Measurements from ENCODE around the gene TFAP2E.

TFAP2E gene

DNA sequence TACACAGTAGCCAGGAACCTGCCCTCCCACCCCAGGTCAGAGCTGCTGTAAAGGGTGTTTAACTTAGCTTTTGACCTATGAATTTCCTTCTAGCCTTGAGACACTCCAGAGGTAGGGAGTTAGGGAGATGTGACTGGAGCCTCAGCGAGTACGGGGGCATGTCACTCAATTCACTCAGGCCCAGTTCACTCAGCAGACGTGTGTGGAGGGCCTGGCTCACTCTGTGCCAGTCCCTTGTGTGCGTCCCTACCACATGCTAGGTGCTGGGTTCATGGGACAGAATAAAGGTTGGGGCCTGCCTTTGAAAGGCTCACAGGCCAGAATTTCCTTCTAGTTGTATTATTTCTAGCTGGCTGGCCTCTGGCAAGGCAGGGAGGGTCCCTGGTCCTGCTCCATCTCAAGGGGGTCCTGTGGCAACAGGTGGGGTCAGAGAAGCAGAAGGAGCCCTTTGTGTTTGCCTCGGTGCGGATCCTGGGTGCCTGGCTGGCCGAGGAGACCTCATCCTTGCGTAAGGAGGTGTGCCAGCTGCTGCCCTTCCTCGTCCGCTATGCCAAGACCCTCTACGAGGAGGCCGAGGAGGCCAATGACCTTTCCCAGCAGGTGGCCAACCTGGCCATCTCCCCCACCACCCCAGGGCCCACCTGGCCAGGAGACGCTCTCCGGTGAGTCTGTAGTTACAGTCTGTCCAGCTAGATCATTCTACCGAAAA lies 11.0 kb upstream of the TFAP2E start:
- Histone ChIP-seq H3K4me2 (peak overlapping the region; percentile 63; the same call in 1 of the 2 replicates), H3K4me1 (peaks cover 44% of the 10 kb centered on the region), H3K27ac (peak overlapping the region; percentile 56; the same call in 1 of the 2 replicates), H3K36me3 (peaks cover 58% of the 10 kb centered on the region), H4K20me1 (peaks cover 36% of the 10 kb centered on the region), H3K4me3 (no peak overlapping the region), H3K27me3 (no peaks in the 10 kb centered on the region), H3K9ac (peak overlapping the region; percentile 48), H3K9me3 (no peaks in the 10 kb centered on the region)
- no peak for TF ChIP-seq Cebpa-rat (IDR thresholded peaks at IDR 0.05)

DNA sequence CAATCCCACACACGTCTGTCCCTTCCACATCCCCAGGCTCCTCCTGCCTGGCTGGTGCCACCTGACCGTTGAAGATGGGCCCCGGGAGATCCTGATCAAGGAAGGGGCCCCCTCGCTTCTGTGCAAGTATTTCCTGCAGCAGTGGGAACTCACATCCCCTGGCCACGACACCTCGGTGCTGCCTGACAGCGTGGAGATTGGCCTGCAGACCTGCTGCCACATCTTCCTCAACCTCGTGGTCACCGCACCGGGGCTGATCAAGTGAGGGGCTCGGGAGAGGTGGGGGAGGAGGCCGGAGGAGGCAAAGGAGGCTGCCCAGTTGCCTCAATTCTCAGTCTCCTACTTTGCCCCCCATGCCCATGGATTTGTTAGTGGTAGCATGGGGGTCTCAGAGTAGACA lies 9.9 kb upstream of the TFAP2E start:
- Histone ChIP-seq H3K27ac (peak overlapping the region; percentile 56; the same call in 1 of the 2 replicates), H3K4me1 (peaks cover 41% of the 10 kb centered on the region), H3K9me3 (no peaks in the 10 kb centered on the region), H3K4me3 (no peak overlapping the region), H4K20me1 (peaks cover 36% of the 10 kb centered on the region), H3K4me2 (peak overlapping the region; percentile 63), H3K36me3 (peaks cover 58% of the 10 kb centered on the region), H3K27me3 (no peaks in the 10 kb centered on the region), H3K9ac (peak overlapping the region; percentile 48)
- no peak for TF ChIP-seq Cebpa-rat (IDR thresholded peaks at IDR 0.05)

DNA sequence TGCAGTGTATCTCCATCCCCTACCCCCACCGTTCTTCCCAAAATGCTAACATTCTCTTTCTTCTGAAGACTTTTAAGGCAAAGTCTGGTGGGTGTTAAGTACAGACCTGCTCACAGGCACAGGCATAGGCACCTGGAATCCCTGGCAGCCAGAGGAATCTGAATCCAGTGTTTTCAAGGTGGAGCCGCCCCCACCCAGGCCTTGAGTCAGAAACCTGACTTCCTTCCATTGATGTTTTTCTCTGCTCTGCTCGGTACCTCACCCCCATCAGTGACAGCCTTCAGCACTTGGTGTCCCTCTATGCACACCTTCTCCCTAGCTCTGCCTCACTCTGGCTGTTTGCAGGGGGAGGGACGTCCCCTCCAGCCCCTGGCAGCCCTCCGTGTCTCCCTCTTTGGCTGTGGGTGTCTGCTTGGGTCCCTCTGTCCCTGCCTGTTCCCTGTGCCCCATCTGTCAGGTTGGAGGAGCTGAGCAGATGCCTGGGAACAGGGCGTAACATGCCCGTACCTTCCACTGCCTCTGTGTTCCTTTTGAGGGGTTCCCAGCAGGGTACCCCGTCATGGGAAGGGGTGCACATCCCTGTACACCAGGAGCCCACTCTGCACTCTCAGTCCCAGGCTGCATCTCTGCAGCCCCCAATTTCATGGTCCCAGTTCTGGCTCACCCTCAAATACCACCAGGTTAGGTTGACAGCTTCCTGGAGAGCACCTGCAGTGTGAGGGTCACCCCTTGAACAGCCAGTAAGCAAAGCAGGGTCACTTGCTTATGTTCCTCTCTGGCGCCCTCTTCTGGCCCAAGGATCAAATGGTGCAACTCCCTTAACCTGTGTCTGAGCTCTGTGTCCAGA lies 8.9 kb upstream of the TFAP2E start:
- Histone ChIP-seq H3K4me2 (no peak overlapping the region; the same call in 1 of the 2 replicates), H3K27me3 (no peaks in the 10 kb centered on the region), H3K27ac (0 out of 2 replicates have a peak overlapping the region, but pooled peaks have one; percentile 56), H3K4me1 (peaks cover 30% of the 10 kb centered on the region), H3K36me3 (peaks cover 58% of the 10 kb centered on the region), H4K20me1 (peaks cover 36% of the 10 kb centered on the region), H3K9ac (no peak overlapping the region), H3K4me3 (no peak overlapping the region), H3K9me3 (no peaks in the 10 kb centered on the region)
- no peak for TF ChIP-seq Cebpa-rat (IDR thresholded peaks at IDR 0.05)

DNA sequence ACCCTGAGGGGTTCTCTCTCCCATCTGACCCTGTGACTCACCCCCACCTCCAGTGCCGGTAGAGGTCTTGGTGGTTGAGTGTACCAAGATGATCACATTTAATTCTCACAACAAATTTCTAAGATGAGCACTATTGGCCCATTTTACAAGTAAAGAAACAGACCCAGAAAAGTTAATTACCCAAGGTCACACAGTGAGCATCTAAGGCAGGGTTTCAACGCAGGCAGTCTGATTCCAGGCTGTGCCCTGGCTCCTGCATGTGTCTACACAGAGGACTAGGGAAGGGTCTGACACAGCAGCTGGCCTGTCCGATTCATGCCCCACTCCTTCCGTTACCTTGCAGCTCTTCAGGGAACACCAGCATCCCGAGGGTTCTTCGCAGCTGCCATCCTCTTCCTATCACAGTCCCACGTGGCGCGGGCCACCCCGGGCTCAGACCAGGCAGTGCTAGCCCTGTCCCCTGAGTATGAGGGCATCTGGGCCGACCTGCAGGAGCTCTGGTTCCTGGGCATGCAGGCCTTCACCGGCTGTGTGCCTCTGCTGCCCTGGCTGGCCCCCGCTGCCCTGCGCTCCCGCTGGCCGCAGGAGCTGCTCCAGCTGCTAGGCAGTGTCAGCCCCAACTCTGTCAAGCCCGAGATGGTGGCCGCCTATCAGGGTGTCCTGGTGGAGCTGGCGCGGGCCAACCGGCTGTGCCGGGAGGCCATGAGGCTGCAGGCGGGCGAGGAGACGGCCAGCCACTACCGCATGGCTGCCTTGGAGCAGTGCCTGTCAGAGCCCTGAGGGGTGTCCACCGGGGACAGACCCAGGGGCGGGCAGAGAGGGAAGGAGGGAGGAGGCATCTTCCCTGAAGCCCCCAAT lies 8.0 kb upstream of the TFAP2E start:
- Histone ChIP-seq H3K4me3 (no peak overlapping the region), H4K20me1 (peaks cover 28% of the 10 kb centered on the region), H3K36me3 (peaks cover 57% of the 10 kb centered on the region), H3K4me2 (no peak overlapping the region), H3K9ac (no peak overlapping the region), H3K4me1 (peaks cover 23% of the 10 kb centered on the region), H3K9me3 (no peaks in the 10 kb centered on the region), H3K27me3 (no peaks in the 10 kb centered on the region), H3K27ac (no peak overlapping the region)
- TF ChIP-seq Cebpa-rat (IDR thresholded peaks at IDR 0.05) = no peak

DNA sequence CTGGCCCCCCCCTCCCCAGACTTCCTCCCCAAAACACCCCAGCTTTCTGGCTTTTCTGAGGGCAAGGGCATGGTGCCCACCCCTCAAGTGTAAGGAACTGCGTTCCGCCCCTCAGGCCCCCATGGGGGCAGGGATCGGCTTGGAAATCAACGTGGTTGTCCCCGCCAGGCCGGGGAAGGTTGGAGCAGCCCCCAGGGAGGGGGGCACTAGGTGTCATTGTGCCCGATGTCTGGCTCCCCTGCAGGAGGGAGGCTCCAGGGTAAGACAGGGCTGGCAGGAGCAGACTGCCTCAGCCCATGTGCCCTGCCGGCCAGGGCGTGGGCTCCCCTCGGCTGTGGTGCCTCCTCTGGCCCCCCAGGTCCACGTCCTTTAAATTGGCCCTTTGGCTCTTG lies 7.4 kb upstream of the TFAP2E start:
- H3K4me2 ChIP-seq = no peak overlapping the region
- H3K9ac ChIP-seq = no peak overlapping the region
- H3K27ac ChIP-seq = no peak overlapping the region

DNA sequence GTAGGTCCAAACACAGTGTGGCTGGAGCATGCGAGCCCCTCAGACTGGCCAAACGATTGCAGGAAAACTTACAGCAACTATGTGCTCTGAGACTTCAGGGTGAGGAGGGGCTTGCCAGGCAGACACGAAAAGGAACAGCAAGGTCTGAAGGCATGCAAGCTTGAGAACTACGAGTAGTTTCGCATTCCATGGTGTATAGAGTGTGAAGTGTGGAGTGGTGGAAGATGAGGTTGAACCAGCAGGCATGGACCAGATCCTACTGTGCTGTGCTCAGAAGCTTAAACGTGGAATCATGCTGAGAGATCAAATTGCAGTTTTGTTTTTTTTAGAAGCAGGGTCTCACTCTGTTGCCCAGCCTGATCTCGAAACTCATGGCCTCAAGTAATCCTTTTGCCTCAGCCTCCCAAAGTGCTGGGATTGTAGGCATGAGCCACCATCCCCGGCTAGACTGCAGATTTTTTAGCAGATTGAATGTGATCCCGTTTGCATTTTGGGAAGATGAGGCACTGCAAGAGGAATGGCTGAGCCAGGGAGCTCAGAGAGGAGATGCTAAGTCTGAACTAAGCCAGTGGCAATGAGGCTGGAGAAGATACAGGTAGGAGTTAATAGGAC lies 5.1 kb upstream of the TFAP2E start:
- TF ChIP-seq Cebpa-rat (IDR thresholded peaks at IDR 0.05) = no peak
- no peak overlapping the region for H3K27ac ChIP-seq
- H3K27me3 ChIP-seq = peaks cover 27% of the 10 kb centered on the region
- no peak overlapping the region for H3K4me3 ChIP-seq
- no peak overlapping the region for H3K4me2 ChIP-seq
- H3K9me3 ChIP-seq = no peaks in the 10 kb centered on the region
- peaks cover 25% of the 10 kb centered on the region for H3K4me1 ChIP-seq
- H3K36me3 ChIP-seq = peaks cover 30% of the 10 kb centered on the region
- 0 out of 2 replicates have a peak overlapping the region, but pooled peaks have one; percentile 10 for H3K9ac ChIP-seq
- peaks cover 8% of the 10 kb centered on the region; the same call in 1 of the 2 replicates for H4K20me1 ChIP-seq

More for the DNA sequence above, 7.4 kb upstream of the TFAP2E start:
- peaks cover 4% of the 10 kb centered on the region; the same call in 1 of the 2 replicates for H3K27me3 ChIP-seq
- peaks cover 25% of the 10 kb centered on the region for H3K4me1 ChIP-seq
- no peak overlapping the region for H3K4me3 ChIP-seq
- peaks cover 51% of the 10 kb centered on the region for H3K36me3 ChIP-seq
- no peaks in the 10 kb centered on the region for H3K9me3 ChIP-seq
- no peak for TF ChIP-seq Cebpa-rat (IDR thresholded peaks at IDR 0.05)
- H4K20me1 ChIP-seq = peaks cover 22% of the 10 kb centered on the region

DNA sequence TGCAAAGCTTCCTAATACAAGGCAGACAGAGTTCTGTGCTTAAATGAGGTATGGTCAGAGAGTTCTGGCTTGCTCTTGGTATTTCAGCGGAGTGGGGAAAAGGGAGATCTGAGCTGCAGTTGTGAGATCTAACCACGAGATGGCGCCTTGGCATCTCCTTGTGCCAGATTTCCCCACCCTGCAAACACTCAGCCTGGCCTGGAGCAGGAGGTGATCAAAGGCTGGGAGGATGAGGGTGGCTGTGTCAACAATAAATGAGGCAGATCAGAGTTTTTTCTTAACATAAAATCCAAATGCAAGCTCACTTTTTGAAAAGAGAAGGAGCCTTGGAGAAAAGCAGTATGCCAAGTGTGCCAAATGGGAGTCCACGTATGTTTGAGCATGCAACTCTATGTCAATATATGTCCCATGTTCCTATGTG lies 4.1 kb upstream of the TFAP2E start:
- H4K20me1 ChIP-seq = peaks cover 14% of the 10 kb centered on the region; the same call in 1 of the 2 replicates
- no peak overlapping the region for H3K4me3 ChIP-seq
- H3K36me3 ChIP-seq = peaks cover 23% of the 10 kb centered on the region; the same call in 1 of the 2 replicates
- peaks cover 25% of the 10 kb centered on the region for H3K4me1 ChIP-seq
- H3K9ac ChIP-seq = no peak overlapping the region
- H3K9me3 ChIP-seq = peaks cover 3% of the 10 kb centered on the region; the same call in 1 of the 2 replicates
- H3K27ac ChIP-seq = no peak overlapping the region
- H3K27me3 ChIP-seq = peaks cover 36% of the 10 kb centered on the region
- no peak overlapping the region for H3K4me2 ChIP-seq
- TF ChIP-seq Cebpa-rat (IDR thresholded peaks at IDR 0.05) = no peak

DNA sequence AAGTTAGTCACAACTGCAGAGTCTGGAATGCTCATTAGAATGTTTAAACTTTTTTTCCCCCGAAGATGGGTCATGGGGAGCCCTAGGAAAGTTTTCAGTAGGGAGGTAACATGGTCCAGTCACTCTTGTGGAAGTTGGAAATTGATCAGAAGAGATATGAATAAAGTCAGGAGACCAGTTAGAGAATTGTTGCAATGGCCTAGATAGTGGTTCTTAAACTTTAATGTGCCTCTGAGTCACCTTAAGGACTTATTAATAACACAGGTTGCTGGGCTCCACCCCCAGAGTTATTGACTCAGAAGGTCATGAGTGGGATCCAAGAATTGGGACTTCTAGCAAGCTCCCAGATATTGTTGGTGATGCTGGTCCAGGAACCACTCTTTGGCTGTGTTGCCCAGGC lies 3.2 kb upstream of the TFAP2E start:
- H4K20me1 ChIP-seq = peaks cover 13% of the 10 kb centered on the region; the same call in 1 of the 2 replicates
- H3K27me3 ChIP-seq = peaks cover 46% of the 10 kb centered on the region
- H3K4me2 ChIP-seq = no peak overlapping the region
- peaks cover 15% of the 10 kb centered on the region; the same call in 1 of the 2 replicates for H3K36me3 ChIP-seq
- no peak overlapping the region for H3K4me3 ChIP-seq
- TF ChIP-seq Cebpa-rat (IDR thresholded peaks at IDR 0.05) = no peak
- H3K9me3 ChIP-seq = peaks cover 5% of the 10 kb centered on the region; the same call in 1 of the 2 replicates
- H3K4me1 ChIP-seq = peaks cover 27% of the 10 kb centered on the region
- no peak overlapping the region for H3K9ac ChIP-seq
- H3K27ac ChIP-seq = no peak overlapping the region
